Panc1 (cell line): ENCODE data around the gene OR52E1. TPM values are rescaled to one million over a fixed set of nuclear protein-coding genes. Genes with fewer than 3 reads are reported as not detected.

Experiments
- ATAC-seq: fragments of 200-7000 bp; cut with Tn5 transposase; 2 replicates; pipeline ENCODE4 v1.9.1; 2020; ENCODE audit warnings: mild to moderate bottlenecking, moderate library complexity
- BruUV-seq: library from RNA; stranded (reverse); fragments of 400-500 nt; replicated peaks from 2 replicates; lab custom pipeline; 2021; lab: Mats Ljungman, UMichigan
- CTCF ChIA-PET: fragments of 300-600 bp; sonication (Branson Sonifier 250); formaldehyde crosslinking; loops from one replicate; lab custom pipeline; 2022; ENCODE audit warnings: antibody characterized with exemption; lab: Charles Lee
- POLR2A ChIA-PET: fragments of 300-600 bp; sonication (Branson Sonifier 250); formaldehyde crosslinking; loops from one replicate; lab custom pipeline; 2022; ENCODE audit warnings: antibody characterized with exemption; lab: Charles Lee
- DNase-seq: peaks from one replicate; pipeline ENCODE4 v3.0.0-alpha.2; 2010; ENCODE audit warnings: low read depth, low spot score
- H3K27ac ChIP-seq: 2 replicates; pipeline ENCODE4 v1.5.1; 2011; ENCODE audit warnings: mild to moderate bottlenecking, low read length, inconsistent platforms
- H3K27me3 ChIP-seq: fragments of 200-500 bp; sonication (Bioruptor generic); 2 replicates; pipeline ENCODE4 v1.6.0; 2014; ENCODE audit warnings: low read length, inconsistent platforms; ENCODE audit not compliant: control insufficient read depth, insufficient read depth
- H3K36me3 ChIP-seq: fragments of 200-500 bp; sonication (Bioruptor generic); 2 replicates; pipeline ENCODE4 v1.5.1; 2014; ENCODE audit warnings: inconsistent platforms, mild to moderate bottlenecking, low read length, moderate library complexity; ENCODE audit not compliant: control insufficient read depth, insufficient read depth
- H3K4me1 ChIP-seq: 2 replicates; pipeline ENCODE4 v1.5.1; 2011; ENCODE audit warnings: inconsistent platforms, mild to moderate bottlenecking, low read length, moderate library complexity; ENCODE audit not compliant: control insufficient read depth, insufficient read depth
- H3K4me3 ChIP-seq, 2 experiments: 2 replicates each; pipeline ENCODE4 v1.5.1; 2011 to 2012; ENCODE audit warnings: low read depth in 2 of 2, low read length in 2 of 2, mild to moderate bottlenecking in 2 of 2, inconsistent platforms in 1 of 2, moderate library complexity in 1 of 2
- H3K9me3 ChIP-seq: fragments of 200-500 bp; sonication (Bioruptor generic); 2 replicates; pipeline ENCODE4 v1.5.1; 2014; ENCODE audit warnings: low read depth, mild to moderate bottlenecking, inconsistent platforms, low read length, moderate library complexity; ENCODE audit not compliant: control insufficient read depth, insufficient read depth
- POLR2AphosphoS5 ChIP-seq: IDR thresholded peaks from 2 replicates; pipeline ENCODE4 v1.6.1; 2012; ENCODE audit warnings: mild to moderate bottlenecking, low read depth, low read length, moderate library complexity
- SIN3A ChIP-seq: IDR thresholded peaks from 2 replicates; pipeline ENCODE4 v1.6.1; 2012; ENCODE audit warnings: low read depth, mild to moderate bottlenecking, low read length, moderate library complexity, borderline replicate concordance; ENCODE audit not compliant: insufficient read depth
- TCF7L2 ChIP-seq: IDR thresholded peaks from 2 replicates; pipeline ENCODE4 v1.6.1; 2011; ENCODE audit warnings: mild to moderate bottlenecking, low read depth, low read length, inconsistent platforms
- in situ Hi-C: cut with HindIII; loops from 2 replicates; pipeline ENCODE4 v1.10.0; 2016; ENCODE audit warnings: low sequenced_read_pairs, low pct_unique_long_range_greater_than_20kb
- intact Hi-C: fragments of 100-400 bp; cut with micrococcal nuclease; formaldehyde crosslinking; loops from one replicate; pipeline ENCODE4 v1.10.0; 2022; ENCODE audit not compliant: unreplicated experiment
- total RNA-seq: library from RNA; stranded (reverse); gene quantifications from one replicate; pipeline ENCODE4 v1.2.1, GENCODE V29; 2021; ENCODE audit not compliant: unreplicated experiment
- TF ChIP-seq, protein P1 (sequence below): fragments of 450-650 bp; IDR thresholded peaks from 2 replicates; pipeline ENCODE4 v1.5.1; 2017; ENCODE audit warnings: mild to moderate bottlenecking
- TF ChIP-seq, protein P2 (sequence below), 2 experiments: IDR thresholded peaks; 2 replicates each; pipeline ENCODE4 v1.6.1; 2011 to 2012; ENCODE audit warnings: low read depth in 2 of 2, control low read depth in 1 of 2, low read length in 1 of 2, mild to moderate bottlenecking in 1 of 2, moderate library complexity in 1 of 2; ENCODE audit not compliant: insufficient read depth in 1 of 2

Gene OR52E1
- total RNA-seq, 1 experiment from 2014 or later = not detected

DNA sequence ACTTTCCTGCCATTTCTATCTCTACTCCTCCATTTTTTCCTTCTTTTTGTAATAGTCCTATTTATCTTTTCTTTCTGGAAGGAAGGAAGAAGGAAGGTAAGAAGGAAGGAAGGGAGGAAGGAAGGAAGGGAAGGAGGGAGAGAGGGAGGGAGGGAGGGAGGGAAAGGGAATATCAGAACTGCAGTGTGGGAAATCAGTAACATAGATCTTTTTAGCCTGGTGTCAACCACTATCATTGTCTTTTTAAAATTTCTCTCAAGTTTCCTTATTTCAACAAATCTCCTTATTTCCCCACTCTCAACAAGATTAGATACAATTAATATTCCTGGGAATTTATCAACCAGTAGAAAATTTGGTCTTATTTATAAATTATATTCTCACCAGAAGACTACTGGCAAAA lies 33.7 kb downstream of the OR52E1 start:
- Histone ChIP-seq H3K36me3 (no peaks in the 10 kb centered on the region), H3K4me3 (no peak overlapping the region), H3K4me1 (no peaks in the 10 kb centered on the region), H3K9me3 (no peaks in the 10 kb centered on the region), H3K27me3 (peaks cover 9% of the 10 kb centered on the region), H3K27ac (no peak overlapping the region)
- intact Hi-C loops = no loop called here
- ChIA-PET POLR2A (no interaction called here), CTCF (no interaction called here)
- in situ Hi-C loops = loop anchor here (5.0 kb wide), 1 partner anchor 41 kb away; no protein-coding TSS in a partner anchor
- TF ChIP-seq SIN3A (no peak), POLR2AphosphoS5 (no peak), TCF7L2 (no peak)
- TF ChIP-seq, protein P1, sequence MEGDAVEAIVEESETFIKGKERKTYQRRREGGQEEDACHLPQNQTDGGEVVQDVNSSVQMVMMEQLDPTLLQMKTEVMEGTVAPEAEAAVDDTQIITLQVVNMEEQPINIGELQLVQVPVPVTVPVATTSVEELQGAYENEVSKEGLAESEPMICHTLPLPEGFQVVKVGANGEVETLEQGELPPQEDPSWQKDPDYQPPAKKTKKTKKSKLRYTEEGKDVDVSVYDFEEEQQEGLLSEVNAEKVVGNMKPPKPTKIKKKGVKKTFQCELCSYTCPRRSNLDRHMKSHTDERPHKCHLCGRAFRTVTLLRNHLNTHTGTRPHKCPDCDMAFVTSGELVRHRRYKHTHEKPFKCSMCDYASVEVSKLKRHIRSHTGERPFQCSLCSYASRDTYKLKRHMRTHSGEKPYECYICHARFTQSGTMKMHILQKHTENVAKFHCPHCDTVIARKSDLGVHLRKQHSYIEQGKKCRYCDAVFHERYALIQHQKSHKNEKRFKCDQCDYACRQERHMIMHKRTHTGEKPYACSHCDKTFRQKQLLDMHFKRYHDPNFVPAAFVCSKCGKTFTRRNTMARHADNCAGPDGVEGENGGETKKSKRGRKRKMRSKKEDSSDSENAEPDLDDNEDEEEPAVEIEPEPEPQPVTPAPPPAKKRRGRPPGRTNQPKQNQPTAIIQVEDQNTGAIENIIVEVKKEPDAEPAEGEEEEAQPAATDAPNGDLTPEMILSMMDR = no peak
- TF ChIP-seq, protein P2, sequence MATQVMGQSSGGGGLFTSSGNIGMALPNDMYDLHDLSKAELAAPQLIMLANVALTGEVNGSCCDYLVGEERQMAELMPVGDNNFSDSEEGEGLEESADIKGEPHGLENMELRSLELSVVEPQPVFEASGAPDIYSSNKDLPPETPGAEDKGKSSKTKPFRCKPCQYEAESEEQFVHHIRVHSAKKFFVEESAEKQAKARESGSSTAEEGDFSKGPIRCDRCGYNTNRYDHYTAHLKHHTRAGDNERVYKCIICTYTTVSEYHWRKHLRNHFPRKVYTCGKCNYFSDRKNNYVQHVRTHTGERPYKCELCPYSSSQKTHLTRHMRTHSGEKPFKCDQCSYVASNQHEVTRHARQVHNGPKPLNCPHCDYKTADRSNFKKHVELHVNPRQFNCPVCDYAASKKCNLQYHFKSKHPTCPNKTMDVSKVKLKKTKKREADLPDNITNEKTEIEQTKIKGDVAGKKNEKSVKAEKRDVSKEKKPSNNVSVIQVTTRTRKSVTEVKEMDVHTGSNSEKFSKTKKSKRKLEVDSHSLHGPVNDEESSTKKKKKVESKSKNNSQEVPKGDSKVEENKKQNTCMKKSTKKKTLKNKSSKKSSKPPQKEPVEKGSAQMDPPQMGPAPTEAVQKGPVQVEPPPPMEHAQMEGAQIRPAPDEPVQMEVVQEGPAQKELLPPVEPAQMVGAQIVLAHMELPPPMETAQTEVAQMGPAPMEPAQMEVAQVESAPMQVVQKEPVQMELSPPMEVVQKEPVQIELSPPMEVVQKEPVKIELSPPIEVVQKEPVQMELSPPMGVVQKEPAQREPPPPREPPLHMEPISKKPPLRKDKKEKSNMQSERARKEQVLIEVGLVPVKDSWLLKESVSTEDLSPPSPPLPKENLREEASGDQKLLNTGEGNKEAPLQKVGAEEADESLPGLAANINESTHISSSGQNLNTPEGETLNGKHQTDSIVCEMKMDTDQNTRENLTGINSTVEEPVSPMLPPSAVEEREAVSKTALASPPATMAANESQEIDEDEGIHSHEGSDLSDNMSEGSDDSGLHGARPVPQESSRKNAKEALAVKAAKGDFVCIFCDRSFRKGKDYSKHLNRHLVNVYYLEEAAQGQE (IDR thresholded peaks at IDR 0.05; ENCODE audit: insufficient read depth in 1 of 2, low read depth in 2 of 2, low read length in 1 of 2) = no peak
- DNase-seq (no peak), ATAC-seq (no peak)
- BruUV-seq = no TSS peak

DNA sequence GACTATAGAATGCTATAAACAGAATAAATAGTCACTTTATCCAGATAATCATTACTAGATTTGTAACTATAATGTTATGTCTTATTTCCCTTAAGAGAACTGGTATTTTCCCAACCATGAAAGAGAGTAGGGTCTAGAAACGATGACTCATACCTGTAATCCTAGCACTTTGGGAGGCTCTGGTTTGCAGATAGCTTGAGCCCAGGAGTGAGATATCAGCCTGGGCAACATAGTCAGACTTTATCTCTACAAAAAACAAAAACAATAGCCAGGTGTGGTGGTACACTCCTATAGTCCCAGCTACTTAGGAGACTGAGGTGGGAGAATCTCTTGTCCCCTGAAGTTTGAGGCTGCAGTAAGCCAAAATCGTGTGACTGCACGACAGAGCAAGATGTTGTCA lies 37.9 kb downstream of the OR52E1 start:
- Histone ChIP-seq H3K4me3 (no peak overlapping the region), H3K27me3 (peaks cover 9% of the 10 kb centered on the region), H3K4me1 (no peaks in the 10 kb centered on the region), H3K9me3 (no peaks in the 10 kb centered on the region), H3K27ac (no peak overlapping the region), H3K36me3 (no peaks in the 10 kb centered on the region)
- POLR2A ChIA-PET = no interaction called here
- in situ Hi-C loops = no loop called here
- no TSS peak for BruUV-seq
- TF ChIP-seq, protein P1 = no peak
- TF ChIP-seq SIN3A (no peak), TCF7L2 (no peak), POLR2AphosphoS5 (no peak)
- TF ChIP-seq, protein P2 (IDR thresholded peaks at IDR 0.05; ENCODE audit: insufficient read depth in 1 of 2, low read depth in 2 of 2, low read length in 1 of 2) = no peak
- CTCF ChIA-PET = no interaction called here
- ATAC-seq = no peak
- intact Hi-C loops = no loop called here
- no peak for DNase-seq
